Left ventricle myocardium inferior (tissue), 1 donor: ENCODE measurements around the gene KRT35. TPM values are rescaled to one million over a fixed set of nuclear protein-coding genes. Genes with fewer than 3 reads are reported as not detected.

ENCODE experiments used
- DNase-seq: peaks from one replicate; pipeline ENCODE4 v3.0.0-alpha.2; 2020
- H3K27ac ChIP-seq: fragments of 200-600 bp; replicated peaks from 2 replicates; pipeline ENCODE4 v1.8.0; 2021
- H3K27me3 ChIP-seq: fragments of 200-600 bp; 2 replicates; pipeline ENCODE4 v1.8.0; 2021; ENCODE audit warnings: low read depth
- H3K36me3 ChIP-seq: fragments of 200-600 bp; 2 replicates; pipeline ENCODE4 v1.8.0; 2021
- H3K4me1 ChIP-seq: fragments of 200-600 bp; 2 replicates; pipeline ENCODE4 v1.8.0; 2021
- H3K4me3 ChIP-seq: fragments of 200-600 bp; 2 replicates; pipeline ENCODE4 v1.8.0; 2021; ENCODE audit warnings: mild to moderate bottlenecking, moderate library complexity
- H3K9me3 ChIP-seq: fragments of 200-600 bp; replicated peaks from 2 replicates; pipeline ENCODE4 v1.8.0; 2021
- CTCF ChIP-seq: fragments of 200-600 bp; IDR thresholded peaks from 2 replicates; pipeline ENCODE4 v1.8.0; 2021; ENCODE audit warnings: antibody characterized with exemption, mild to moderate bottlenecking, borderline replicate concordance
- intact Hi-C: fragments of 100-400 bp; cut with micrococcal nuclease; formaldehyde crosslinking; loops from one replicate; pipeline ENCODE4 v1.11.0; 2022
- total RNA-seq: library from RNA; stranded (reverse); fragmentation: NEBNext Ultra II Directional; extraction: Animal tissue kit (Norgen Biotek cat#: 25700); gene quantifications from one replicate; pipeline ENCODE4 v1.2.1, GENCODE V29; 2021
- donor health status: DM: no; HTN: yes; CAD: no; lungs with severe emphysema.

The KRT35 gene
- total RNA-seq, 1 donor from 2014 or later, result not detected

GRCh38 chr17:41516830-41517283 lies 35.9 kb upstream of the KRT35 start:
- Histone ChIP-seq H3K4me1 (no peaks in the 10 kb centered on the region), H3K27ac (no peak overlapping the region), H3K9me3 (no peaks in the 10 kb centered on the region), H3K27me3 (peaks cover 96% of the 10 kb centered on the region), H3K4me3 (no peak overlapping the region), H3K36me3 (no peaks in the 10 kb centered on the region)
- no peak for TF ChIP-seq CTCF
- DNase-seq, result no peak
- intact Hi-C loops, result no loop called here

GRCh38 chr17:41516147-41516829 lies 35.3 kb upstream of the KRT35 start:
- no peak overlapping the region for H3K4me3 ChIP-seq
- H3K36me3 ChIP-seq, result no peaks in the 10 kb centered on the region
- no peak overlapping the region for H3K27ac ChIP-seq
- TF ChIP-seq CTCF, result no peak
- H3K4me1 ChIP-seq, result no peaks in the 10 kb centered on the region
- H3K9me3 ChIP-seq, result no peaks in the 10 kb centered on the region
- no peak for DNase-seq
- peaks cover 96% of the 10 kb centered on the region for H3K27me3 ChIP-seq
- intact Hi-C loops, result no loop called here

- TF ChIP-seq CTCF, result no peak
- no peaks in the 10 kb centered on the region for H3K36me3 ChIP-seq
- H3K4me1 ChIP-seq, result no peaks in the 10 kb centered on the region
- no peak overlapping the region for H3K27ac ChIP-seq
- no peak for DNase-seq
- no peak overlapping the region for H3K4me3 ChIP-seq
- no peaks in the 10 kb centered on the region for H3K9me3 ChIP-seq
- peaks cover 95% of the 10 kb centered on the region for H3K27me3 ChIP-seq
- intact Hi-C loops, result no loop called here
Observed at GRCh38 chr17:41513168-41513547, 32.2 kb upstream of the KRT35 start.

GRCh38 chr17:41512546-41513167 lies 31.7 kb upstream of the KRT35 start:
- peaks cover 95% of the 10 kb centered on the region for H3K27me3 ChIP-seq
- no peak overlapping the region for H3K27ac ChIP-seq
- TF ChIP-seq CTCF, result no peak
- no peaks in the 10 kb centered on the region for H3K4me1 ChIP-seq
- no peak for DNase-seq
- no peaks in the 10 kb centered on the region for H3K9me3 ChIP-seq
- intact Hi-C loops, result no loop called here
- no peak overlapping the region for H3K4me3 ChIP-seq
- H3K36me3 ChIP-seq, result no peaks in the 10 kb centered on the region

- no peak for DNase-seq
- Histone ChIP-seq H3K36me3 (no peaks in the 10 kb centered on the region), H3K9me3 (no peaks in the 10 kb centered on the region), H3K27me3 (peaks cover 95% of the 10 kb centered on the region), H3K27ac (no peak overlapping the region), H3K4me1 (no peaks in the 10 kb centered on the region), H3K4me3 (no peak overlapping the region)
- intact Hi-C loops, result no loop called here
- TF ChIP-seq CTCF, result no peak
Observed at GRCh38 chr17:41511716-41512115, 30.8 kb upstream of the KRT35 start.
